MCF 10A (cell line): ENCODE results near the gene AIF1L. TPM values are rescaled to one million over a fixed set of nuclear protein-coding genes. Genes with fewer than 3 reads are reported as not detected.

Experiments used
- BruUV-seq: library from RNA; stranded (reverse); fragments of 400-500 nt; replicated peaks from 2 replicates; lab custom pipeline; 2021; lab: Mats Ljungman, UMichigan
- CTCF ChIA-PET: fragments of 300-600 bp; sonication (Branson Sonifier 250); formaldehyde crosslinking; extraction: SDS; loops from one replicate; lab custom pipeline; 2021; ENCODE audit warnings: antibody characterized with exemption, inconsistent platforms; lab: Yijun Ruan, JAX
- POLR2A ChIA-PET: fragments of 300-600, 350-650 bp; sonication (Branson Sonifier 250); formaldehyde crosslinking; extraction: SDS; loops from one replicate; lab custom pipeline; 2020; ENCODE audit warnings: antibody characterized with exemption, inconsistent platforms; lab: Yijun Ruan, JAX
- DNase-seq: peaks from one replicate; pipeline ENCODE4 v3.0.0-alpha.2; 2018; ENCODE audit not compliant: unreplicated experiment
- H3K27ac Mint-ChIP-seq: one replicate; pipeline ENCODE4 v1.8.0; 2022; ENCODE audit warnings: mild to moderate bottlenecking, low read depth, mixed read lengths; ENCODE audit not compliant: unreplicated experiment
- H3K27me3 Mint-ChIP-seq: one replicate; pipeline ENCODE4 v1.8.0; 2022; ENCODE audit warnings: mixed read lengths; ENCODE audit not compliant: insufficient read depth, unreplicated experiment
- H3K36me3 Mint-ChIP-seq: one replicate; pipeline ENCODE4 v1.8.0; 2022; ENCODE audit warnings: mild to moderate bottlenecking, moderate library complexity, mixed read lengths; ENCODE audit not compliant: insufficient read depth, unreplicated experiment
- H3K4me1 Mint-ChIP-seq: one replicate; pipeline ENCODE4 v1.8.0; 2022; ENCODE audit warnings: mixed read lengths; ENCODE audit not compliant: insufficient read depth, unreplicated experiment
- H3K4me3 Mint-ChIP-seq: one replicate; pipeline ENCODE4 v1.8.0; 2022; ENCODE audit warnings: mild to moderate bottlenecking, moderate library complexity, mixed read lengths; ENCODE audit not compliant: unreplicated experiment
- H3K9me3 Mint-ChIP-seq: one replicate; pipeline ENCODE4 v1.8.0; 2022; ENCODE audit warnings: mixed read lengths; ENCODE audit not compliant: unreplicated experiment
- CTCF ChIP-seq: fragments of 200-600 bp; IDR thresholded peaks from one replicate; pipeline ENCODE4 v1.8.0; 2022; ENCODE audit warnings: antibody characterized with exemption, mild to moderate bottlenecking; ENCODE audit not compliant: unreplicated experiment
- intact Hi-C: fragments of 100-400 bp; cut with micrococcal nuclease; formaldehyde crosslinking; loops from 2 replicates; pipeline ENCODE4 v1.14.1; 2022
- total RNA-seq: library from RNA; stranded (reverse); gene quantifications from 2 replicates; pipeline ENCODE4 v1.2.3, GENCODE V29; 2022

The AIF1L gene
- total RNA-seq, 1 experiment from 2014 or later: 4.1 TPM

DNA sequence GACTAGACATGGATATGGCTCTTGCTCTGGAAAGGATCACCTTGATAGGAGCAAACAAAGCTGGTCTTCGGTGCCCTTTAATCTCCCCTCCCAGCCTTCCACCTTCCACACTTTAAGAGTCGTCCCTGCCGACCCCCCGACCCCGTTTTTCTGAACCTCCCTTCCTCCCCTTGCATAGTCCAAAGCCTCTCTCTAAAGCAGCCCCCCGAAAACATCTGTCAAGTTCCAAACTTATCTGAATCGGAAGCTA, 28.6 kb downstream of the AIF1L start:
- CTCF ChIA-PET: interaction anchor here (0.6 to 1.3 kb wide), 4 partner anchors 13 to 176 kb away, joined by 3 to 9 read pairs (median 4); no protein-coding TSS in a partner anchor
- no peaks in the 10 kb centered on the region for H3K4me1 Mint-ChIP-seq
- H3K36me3 Mint-ChIP-seq: peaks cover 37% of the 10 kb centered on the region

DNA sequence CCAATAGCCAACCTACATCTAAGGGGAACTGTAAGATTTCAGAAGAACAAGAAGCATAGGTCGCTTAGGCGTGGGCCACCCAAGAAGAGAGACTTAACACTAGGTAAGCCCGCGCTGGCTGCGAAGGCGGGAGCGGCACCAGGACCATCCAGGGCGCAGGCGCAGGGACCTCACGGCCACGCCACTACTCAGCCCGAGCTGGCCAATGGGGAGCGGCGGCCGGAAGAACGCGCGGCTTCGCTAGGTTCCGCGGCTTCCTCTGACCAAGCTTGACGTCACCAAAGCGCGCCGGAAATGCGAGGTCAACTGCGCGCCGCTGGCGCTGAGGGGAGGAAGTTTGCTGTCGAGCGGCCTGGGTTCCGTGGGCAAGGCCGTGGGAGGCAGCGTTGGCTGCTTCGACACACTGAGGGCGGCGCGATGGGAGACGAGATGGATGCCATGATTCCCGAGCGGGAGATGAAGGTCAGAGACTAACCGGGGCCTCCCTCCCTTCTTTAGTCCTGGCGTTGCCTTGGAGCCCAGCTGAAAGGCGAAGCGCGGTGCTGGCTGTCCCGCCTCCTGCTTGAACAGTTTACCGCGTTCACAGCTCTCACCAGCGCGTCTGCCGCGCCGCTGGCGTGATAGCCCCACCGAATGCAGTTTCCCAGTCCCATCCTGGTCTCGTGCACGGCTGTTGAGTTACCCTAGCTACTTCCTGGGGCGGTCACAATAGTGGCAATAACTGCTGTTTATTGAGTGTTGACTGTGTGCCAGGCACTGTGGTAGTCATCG, 29.1 kb downstream of the AIF1L start, which contains the start of gene NUP214:
NUP214 (plus strand) TSS at position 299 of the 771 bp plus-strand sequence; CDS start at position 418, 119 bp downstream.
- Mint-ChIP-seq H3K36me3 (peaks cover 37% of the 10 kb centered on the region), H3K4me3 (peak within 1 kb of the TSS; percentile 96), H3K27ac (peak within 1 kb of the TSS; percentile 97), H3K9me3 (no peaks in the 10 kb centered on the region), H3K4me1 (no peaks in the 10 kb centered on the region), H3K27me3 (no peaks in the 10 kb centered on the region)
- TF ChIP-seq CTCF: no peak
- DNase-seq: peak; percentile 97
- intact Hi-C loops: no loop called here
- ChIA-PET CTCF (interaction anchor here (0.6 to 1.3 kb wide), 4 partner anchors 13 to 177 kb away, joined by 3 to 9 read pairs (median 4); no protein-coding TSS in a partner anchor), POLR2A (interaction anchor here (0.6 to 2.8 kb wide), 36 partner anchors 8 to 1933 kb away, joined by 3 to 20 read pairs (median 4); partner anchors contain the start of gene AIF1L)
- TSS peak; percentile 54 for BruUV-seq

More for the DNA sequence above, 28.6 kb downstream of the AIF1L start:
- no peak for DNase-seq
- Mint-ChIP-seq H3K4me3 (peak overlapping the region; percentile 96), H3K9me3 (no peaks in the 10 kb centered on the region), H3K27ac (peak overlapping the region; percentile 97), H3K27me3 (no peaks in the 10 kb centered on the region)
- POLR2A ChIA-PET: interaction anchor here (0.6 to 2.8 kb wide), 33 partner anchors 9 to 1933 kb away, joined by 3 to 20 read pairs (median 4); partner anchors contain the start of gene AIF1L
- TF ChIP-seq CTCF: no peak
- intact Hi-C loops: no loop called here
- TSS peak; percentile 98 for BruUV-seq

DNA sequence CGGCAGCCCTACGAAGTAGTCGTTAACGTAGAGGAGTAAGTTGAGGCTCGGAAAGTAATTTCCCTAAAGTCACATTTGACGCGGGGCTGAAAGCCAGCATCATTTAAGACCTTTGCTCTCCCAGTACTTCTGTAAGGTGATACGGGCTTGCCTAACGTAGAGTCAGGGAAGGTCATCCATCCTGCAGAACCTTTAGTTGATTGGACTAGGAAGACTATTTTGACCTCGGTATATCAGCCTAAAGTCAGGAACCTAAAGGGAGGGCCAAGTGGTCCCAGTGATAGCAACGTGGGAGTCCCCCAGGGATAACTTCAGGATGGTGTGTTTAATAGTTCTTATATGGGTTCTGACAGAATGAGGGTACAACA, 29.7 kb downstream of the AIF1L start:
- peak overlapping the region; percentile 96 for H3K4me3 Mint-ChIP-seq
- H3K9me3 Mint-ChIP-seq: no peaks in the 10 kb centered on the region
- no peak for TF ChIP-seq CTCF
- peaks cover 41% of the 10 kb centered on the region for H3K36me3 Mint-ChIP-seq
- intact Hi-C loops: no loop called here
- peak overlapping the region; percentile 97 for H3K27ac Mint-ChIP-seq
- H3K27me3 Mint-ChIP-seq: no peaks in the 10 kb centered on the region
- no peaks in the 10 kb centered on the region for H3K4me1 Mint-ChIP-seq
- CTCF ChIA-PET: interaction anchor here (1.0 to 1.3 kb wide), 2 partner anchors 14 to 20 kb away, joined by 3 read pairs; no protein-coding TSS in a partner anchor
- DNase-seq: no peak
- POLR2A ChIA-PET: interaction anchor here (0.6 to 2.8 kb wide), 14 partner anchors 9 to 1151 kb away, joined by 3 to 20 read pairs (median 7); partner anchors contain the start of gene AIF1L
- no TSS peak for BruUV-seq

DNA sequence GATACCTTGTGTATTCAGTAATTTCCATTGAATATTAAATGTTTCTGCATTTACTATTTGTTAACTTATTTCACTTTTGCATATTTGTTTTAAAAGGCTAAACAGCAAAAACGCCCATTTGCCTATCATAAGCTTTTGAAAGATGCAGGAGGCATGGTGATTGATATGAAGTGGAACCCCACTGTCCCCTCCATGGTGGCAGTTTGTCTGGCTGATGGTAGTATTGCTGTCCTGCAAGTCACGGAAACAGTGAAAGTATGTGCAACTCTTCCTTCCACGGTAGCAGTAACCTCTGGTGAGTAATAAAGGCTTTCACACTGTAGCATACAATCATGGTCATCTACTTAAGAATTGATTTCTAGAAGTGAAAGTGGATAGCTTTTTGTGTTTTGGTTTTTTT, 32.9 kb downstream of the AIF1L start:
- BruUV-seq: no TSS peak
- ChIA-PET CTCF (interaction anchor here (1.3 kb wide), 1 partner anchor 221 kb away, joined by 3 read pairs; no protein-coding TSS in a partner anchor), POLR2A (interaction anchor here (1.1 kb wide), 1 partner anchor 11 kb away, joined by 4 read pairs; no protein-coding TSS in a partner anchor)
- H3K4me3 Mint-ChIP-seq: no peak overlapping the region
- intact Hi-C loops: no loop called here
- H3K27me3 Mint-ChIP-seq: no peaks in the 10 kb centered on the region
- DNase-seq: no peak
- H3K36me3 Mint-ChIP-seq: peaks cover 73% of the 10 kb centered on the region
- H3K27ac Mint-ChIP-seq: no peak overlapping the region
- TF ChIP-seq CTCF: no peak
- no peaks in the 10 kb centered on the region for H3K9me3 Mint-ChIP-seq
- H3K4me1 Mint-ChIP-seq: no peaks in the 10 kb centered on the region
